Activated T-cell treated with anti-CD3 and anti-CD28 coated beads for 48 hours (primary cell): ENCODE measurements around the gene RAD51B.
"Not testable (repeated sequence)": the region's sequence is repeated elsewhere in the genome, so short reads cannot be mapped to it uniquely, and the experiment has no call there.

ENCODE experiments used
- DNase-seq: peaks from one replicate; pipeline ENCODE4 v3.0.0-alpha.2; 2020; ENCODE audit warnings: low read depth

The RAD51B gene

DNA sequence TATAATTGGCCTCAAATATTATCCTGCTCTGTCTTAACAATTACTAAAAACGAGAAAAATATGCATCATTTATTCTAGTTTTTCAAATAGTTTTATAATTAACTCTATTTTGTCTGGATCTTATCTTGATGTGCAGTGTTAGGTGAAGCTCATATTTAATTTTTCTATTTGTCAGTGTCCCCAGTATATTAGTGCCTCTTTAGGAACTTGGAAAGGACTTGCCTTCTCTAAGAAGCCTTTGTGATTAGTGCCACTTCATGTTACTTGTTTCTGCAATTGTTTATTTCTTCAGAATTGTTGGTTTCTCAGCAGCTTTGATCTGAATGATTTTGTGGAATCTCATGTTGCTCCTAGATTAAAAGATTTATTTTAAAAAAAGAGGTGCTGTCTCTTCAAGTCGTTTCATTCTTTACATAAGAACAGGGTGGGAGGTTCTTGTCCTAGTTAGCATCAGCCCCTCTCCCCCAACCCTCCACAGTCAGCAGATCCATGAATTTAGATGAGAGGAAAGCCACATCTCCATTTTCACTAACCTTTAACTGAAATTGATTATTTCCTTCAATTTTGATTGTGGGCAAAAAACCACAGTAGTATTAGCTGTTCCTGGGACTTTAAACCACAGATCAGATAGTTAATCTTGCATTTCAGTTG is 434.4 kb downstream of the RAD51B start:
- no peak for DNase-seq

DNA sequence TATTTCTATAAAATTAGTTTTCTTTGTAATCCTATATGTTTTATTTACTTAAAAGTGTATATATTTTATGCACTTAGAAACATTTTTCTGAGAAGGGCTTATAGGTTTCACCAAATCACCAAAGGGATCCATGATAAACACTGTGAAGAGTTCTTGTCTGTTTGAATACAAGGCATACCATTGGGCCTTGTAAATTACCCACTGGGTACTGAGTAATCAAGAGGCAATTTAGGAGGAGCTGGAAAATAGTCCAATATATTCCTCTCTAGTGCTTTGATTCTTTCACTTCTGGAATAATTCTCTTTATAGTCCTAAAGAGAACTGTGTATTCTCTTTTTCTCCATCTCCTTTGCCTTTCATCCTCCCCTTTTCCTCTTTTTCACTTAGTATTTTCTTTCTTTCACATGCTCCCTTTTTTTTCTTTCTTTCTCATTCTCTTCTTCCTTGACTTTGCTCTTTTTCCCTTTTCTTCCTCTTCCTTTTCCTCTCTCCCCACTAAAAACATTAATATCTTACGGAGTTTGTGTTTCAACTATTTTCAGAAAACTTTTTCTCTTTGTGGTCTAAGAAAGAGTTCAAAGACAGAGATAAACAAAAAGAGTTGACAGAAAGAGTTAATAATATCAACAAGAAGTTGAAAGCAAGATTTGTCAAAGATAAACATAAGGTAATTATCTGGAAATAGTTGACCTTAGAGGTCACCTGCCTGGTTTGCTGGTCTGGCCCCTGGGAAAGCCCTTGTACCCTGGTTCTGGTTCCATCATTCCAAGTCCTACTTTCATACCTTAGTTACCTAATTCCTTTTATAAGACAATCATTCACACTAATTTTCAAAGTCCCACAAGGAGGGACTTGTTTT is 435.3 kb downstream of the RAD51B start:
- no peak for DNase-seq

DNA sequence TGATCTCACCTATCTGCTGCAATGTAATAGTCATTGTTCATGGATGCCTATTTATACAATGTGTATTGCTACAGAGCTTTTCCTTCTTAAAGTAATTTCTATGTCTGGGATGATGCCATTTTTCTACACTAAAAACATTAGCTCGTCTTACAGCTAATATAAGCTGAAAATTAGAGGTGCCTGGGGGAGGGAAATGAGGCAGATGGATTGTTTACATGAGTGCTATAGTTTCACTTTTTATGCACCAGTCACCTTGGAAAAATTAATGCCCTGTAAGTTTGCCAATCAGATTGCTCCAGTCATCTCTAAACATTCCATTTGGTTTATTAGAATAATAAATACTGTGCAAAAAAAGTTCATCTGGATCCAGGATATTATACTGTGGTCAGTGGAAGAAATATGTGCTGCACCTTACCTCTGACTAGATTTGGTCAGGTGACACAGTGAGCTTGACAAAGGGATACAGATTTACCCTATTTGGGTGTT is 436.2 kb downstream of the RAD51B start:
- DNase-seq = no peak

DNA sequence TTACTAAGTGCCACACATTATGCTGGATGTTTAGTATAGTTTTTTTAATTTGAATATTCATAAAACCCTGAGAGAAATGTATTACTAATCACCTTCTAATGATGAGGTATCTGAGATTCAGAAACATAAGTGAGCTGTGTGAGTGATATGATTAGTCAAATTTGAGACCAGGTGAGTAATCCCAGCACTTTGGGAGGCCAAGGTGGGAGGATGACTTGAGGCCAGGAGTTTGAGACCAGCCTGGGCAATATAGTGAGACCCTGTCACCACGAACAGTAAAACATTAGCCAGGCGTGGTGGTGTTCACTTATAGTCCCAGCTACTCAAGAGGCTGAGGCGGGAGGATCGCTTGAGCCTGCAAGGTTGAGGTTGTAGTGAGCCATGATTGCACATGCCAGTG is 438.4 kb downstream of the RAD51B start:
- no peak for DNase-seq

DNA sequence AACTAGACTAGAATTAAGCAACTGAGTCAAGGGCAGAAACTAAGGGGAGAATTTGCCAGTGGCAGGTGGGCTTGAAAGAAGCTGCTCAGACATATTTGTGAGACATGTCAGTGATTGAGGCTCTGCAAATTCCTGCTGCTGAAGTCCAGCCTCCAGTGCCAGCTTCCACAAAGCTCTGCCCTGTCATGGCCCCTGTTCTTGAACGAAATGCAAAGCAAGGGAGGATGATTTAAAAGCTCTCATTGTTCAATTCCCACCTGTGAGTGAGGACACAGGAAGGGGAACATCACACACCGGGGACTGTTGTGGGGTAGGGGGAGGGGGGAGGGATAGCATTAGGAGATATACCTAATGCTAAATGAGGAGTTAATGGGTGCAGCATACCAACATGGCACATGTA is 439.4 kb downstream of the RAD51B start:
- DNase-seq = not testable (repeated sequence)

DNA sequence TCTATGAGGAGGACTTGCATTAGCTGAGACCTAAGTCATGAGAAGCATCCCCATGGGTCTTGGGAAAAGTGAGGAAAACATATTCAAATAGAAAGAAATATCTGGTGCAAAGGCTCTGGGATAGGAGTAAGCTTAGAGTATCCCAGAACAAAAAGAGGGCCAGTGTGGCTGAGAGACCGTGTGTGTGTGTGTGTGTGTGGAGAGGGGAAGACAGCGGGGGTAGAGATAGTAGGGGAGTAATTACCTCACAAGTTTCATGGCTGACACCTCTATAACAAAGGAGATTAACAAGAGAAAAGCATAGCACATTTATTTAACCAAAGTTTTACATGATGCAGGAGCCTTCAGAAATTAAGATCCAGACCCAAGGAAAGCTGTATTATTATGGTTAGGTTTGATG is 440.5 kb downstream of the RAD51B start:
- no peak for DNase-seq

DNA sequence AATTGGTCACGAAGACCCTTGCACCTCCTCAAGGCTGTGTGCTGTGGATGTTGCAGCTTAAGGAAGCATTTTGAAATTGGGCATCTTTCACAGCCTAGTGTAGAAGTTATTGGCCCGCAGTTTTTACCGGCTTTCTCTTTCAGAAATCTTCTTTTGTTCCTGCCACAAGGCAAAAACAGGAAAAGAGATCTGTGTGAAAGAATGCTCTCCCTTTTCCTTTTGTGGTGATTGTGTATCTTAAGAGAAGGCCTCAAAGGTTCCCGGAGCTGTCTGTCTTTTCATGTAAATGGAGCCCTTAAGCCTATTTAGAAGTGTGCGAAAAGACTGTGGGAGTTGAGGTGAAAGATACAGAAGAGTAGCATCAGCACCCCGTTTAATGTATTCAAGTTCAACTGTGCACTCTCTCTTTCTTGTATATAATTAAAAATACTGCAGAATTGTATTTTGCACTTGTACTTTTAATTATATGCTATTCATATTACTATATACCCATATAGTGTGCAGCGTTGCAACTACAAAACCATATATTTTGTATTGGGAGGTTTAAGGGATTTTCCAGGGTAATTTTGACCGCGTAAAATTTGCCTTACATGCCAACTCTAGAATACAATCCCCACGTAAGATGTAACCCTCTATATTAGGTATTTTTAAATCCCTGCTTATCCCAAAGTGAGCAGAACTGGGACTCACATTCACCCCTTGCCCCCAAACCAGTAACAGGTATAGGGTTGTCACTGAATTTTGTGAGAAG is 441.7 kb downstream of the RAD51B start:
- DNase-seq = no peak

DNA sequence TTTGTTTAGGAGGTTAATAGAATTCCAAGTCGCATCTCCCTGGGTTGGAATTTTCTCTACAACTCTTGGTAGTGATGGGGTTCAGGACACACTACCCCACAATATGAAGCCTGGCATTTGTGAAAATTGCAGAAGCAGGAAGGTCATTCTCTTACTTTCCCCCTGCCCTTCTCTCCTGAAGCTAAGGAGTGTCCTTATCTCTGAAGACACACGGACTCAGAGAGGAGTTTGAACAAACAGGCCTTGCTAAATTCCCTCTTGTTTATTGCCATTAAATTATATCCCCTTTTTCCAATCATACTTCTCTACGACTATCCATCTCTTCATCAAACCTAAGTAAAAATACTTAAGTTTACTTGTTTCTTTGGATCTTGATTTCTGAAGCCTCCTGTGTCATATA is 443.0 kb downstream of the RAD51B start:
- no peak for DNase-seq

DNA sequence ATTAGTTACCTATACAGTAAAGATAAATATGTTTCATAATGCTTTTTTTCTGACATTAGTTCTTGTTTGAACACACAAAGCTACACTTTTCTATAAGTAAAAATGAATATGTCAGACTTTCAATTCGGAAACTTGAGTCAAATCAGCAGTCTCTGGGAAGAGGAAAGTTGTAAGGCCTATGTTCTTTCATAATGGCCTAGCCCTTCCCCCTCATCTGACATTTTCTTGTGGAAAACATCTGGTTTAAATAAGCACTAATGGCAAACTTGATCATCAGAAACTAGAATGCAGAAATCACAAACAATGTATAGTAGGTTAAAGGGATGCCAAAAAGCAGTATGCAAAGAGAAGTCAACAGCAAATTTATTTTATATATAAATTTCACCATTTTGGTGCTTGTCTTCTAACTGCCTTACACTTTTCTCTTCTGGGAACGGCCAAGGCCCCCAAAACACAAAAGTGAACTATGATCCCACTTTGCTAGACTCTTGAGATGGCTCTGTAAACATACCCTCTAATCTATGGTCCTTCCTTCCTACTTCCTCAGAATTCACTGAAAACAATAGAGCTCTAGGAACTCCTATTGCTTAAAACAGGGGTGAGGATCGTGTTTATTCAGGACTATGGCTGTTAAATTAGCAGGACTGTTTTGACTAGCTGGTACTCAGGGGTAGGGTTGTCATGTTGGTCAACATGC is 444.1 kb downstream of the RAD51B start:
- DNase-seq = no peak

DNA sequence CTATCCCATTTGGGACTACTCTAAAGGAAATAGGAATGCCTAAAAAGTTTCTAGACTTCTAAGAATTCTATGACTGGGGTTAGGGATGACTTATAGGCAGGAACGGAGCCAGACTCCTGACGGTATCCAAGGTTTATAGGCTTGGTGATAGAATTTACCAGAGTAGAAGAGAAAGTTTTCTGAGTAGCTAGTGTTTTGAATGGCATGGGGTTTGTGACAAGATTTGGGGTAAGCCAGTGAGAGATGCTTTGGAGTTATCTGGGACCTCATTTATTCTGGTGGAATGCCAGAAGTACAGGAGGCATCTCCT is 444.6 kb downstream of the RAD51B start:
- no peak for DNase-seq

DNA sequence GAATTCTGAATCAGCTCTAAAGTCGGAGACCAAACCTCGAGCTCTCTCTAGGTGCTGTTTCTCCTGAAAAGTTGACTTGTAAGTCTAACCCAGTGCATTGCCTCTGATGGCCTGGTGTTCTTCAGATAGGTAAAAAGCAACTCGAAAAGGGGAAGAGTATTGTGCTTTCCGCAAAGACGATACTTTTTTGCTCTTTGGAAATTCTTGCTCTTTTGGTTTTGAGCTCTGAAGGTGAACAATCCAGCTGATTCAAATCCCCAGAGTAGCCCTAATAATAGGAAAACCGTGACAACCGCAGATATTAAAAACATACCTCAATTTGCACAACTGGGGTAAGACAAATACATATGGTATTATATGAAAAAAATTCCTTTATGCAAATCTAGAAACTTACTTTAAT is 447.4 kb downstream of the RAD51B start:
- DNase-seq = no peak

DNA sequence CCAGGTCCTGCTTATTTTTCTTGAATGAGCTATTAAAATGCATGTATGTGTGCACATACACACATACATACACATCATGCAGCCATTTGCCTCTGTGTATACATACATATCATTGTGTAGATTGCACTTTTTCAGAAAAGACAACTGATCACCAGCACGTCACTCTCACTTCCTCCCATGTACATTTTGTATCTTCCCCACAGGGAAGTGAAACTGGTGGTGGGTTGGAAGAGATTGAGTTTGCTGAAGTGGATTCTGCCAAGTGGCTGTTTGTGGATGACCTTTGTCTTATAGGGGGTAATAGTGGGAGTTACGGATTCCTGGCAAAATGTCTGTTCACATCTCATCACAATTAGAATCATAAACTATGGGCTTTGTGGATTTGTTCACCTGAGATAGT is 448.6 kb downstream of the RAD51B start:
- DNase-seq = no peak

DNA sequence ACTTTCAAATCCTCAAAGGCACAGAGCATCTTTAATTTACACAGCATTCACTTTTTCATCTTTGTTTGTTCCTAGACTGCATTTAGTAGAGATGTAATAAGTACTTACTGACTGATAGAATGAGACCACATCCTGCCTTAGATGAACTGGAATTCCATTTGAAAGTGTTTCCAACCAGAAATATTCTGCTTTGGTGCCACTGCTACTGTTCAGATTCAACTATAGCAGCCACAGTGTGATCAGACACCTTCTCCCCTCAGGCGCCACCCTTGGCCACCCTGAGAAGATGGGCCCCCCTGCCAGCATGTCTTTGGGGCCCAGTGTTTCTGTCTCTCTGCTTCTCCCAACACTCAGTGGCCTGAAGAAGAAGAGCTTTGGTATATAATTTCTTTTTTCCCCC is 449.1 kb downstream of the RAD51B start:
- no peak for DNase-seq

DNA sequence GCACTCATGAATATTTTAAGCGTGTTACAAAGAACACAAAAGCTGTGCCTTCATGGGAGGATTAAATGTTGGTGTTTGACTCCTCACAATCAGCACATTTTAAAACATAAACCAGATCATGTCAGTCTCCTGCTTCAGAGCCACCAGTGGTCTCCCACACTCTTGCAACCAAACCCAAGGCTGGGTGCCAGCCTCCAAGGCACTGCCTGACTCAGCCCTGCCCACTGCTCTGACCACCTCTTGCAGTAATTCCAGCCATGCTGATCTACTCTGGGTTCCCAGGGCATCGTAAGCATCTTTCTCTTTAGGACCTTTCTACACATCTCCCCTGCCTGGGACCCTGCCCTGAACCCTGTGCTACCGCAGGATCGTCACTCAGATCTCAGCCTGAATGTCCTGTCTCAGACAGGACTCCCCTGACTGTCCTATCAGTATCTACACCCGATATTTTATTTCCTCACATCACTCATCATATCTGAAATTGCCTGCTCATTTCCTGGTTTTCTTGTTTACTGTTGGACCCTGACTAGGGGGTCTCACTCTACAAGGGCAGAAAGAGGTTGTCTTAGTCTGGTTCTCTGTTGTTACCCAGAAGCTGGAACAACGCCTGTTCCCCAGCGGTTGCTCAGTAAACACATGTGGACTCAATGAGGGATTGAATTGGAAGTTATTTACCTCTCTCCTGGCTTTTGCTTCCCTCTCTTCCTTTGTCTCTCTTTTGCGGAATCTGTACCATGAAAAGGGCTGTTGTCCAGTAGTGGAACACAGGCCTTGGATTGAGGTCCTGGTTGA is 449.8 kb downstream of the RAD51B start:
- DNase-seq = no peak

DNA sequence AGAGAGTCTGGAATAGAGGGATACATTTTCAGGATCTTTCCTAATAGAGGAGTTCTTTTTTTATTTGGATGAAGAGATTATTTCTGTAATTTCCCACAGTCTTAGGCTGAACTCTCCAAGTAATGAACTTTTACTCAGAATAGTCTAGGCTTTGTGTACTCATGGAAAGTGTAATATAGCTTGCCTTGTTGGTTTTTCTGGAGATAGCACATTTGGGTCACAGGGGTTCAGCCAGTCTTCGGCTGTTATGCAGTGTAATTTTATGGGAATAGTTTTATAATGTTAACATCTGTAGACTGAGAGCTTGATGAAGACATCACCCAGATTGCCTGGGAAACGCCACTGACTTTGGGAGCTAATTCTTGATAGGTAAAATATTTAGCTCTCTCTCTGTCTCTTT is 450.8 kb downstream of the RAD51B start:
- no peak for DNase-seq

DNA sequence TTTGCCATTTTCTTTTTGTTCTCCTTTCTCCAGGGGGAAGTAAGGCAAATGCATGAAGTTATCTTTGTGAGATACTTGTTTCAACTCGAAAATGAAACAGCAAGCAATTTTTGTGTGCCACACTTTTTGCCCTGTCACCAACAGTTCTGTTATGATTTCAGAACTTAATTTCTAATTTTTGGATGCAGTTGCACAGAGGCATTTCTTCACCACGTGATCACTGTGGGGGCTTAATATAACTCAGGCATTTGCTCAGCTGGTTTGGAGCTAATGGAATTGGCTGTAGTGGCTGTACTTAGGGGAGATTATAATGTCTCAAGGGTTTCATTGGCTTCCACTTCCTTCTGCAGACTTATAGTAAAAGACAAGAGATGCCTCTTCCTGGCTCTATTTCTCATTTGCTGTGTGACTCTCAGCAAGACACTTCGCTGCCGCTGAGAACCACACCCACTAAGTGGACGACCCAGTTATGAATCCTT is 452.4 kb downstream of the RAD51B start:
- DNase-seq = no peak

DNA sequence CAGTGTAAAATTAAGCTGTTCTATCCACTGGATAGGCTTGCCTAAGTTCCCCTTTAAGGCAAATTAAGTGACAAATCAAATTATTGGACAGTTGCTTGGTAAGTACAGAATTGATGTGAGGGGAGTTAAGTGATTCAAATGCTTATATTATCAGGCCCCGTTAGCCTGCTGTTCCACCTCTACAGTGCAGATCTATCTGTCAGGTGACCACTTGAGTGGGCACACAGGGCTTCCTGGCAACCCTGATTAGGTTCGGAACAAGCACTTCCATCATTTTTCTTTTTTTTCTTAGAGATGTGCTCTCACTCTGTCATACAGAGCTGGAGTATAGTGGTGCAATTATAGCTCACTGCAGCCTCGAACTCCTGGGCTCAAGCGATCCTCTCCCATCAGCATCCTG is 453.8 kb downstream of the RAD51B start:
- DNase-seq = no peak

DNA sequence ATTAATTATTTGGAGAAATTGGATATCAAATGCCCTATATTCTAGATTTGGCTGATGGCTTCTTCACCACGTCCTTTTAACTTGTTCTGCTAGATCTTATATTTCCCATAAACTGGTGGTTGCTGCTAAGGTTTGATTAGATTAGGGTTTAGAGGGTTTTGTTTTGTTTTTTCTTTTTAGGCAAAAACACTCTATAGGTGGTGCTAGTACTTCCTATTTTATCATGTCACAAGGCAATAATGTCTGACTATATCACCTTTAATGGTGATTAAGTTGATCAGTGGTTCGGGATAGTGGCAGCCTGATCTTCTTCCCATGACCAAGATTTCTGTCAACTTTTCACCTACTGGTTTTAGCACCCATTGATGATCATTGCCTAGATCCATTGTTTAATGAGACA is 455.1 kb downstream of the RAD51B start:
- no peak for DNase-seq

DNA sequence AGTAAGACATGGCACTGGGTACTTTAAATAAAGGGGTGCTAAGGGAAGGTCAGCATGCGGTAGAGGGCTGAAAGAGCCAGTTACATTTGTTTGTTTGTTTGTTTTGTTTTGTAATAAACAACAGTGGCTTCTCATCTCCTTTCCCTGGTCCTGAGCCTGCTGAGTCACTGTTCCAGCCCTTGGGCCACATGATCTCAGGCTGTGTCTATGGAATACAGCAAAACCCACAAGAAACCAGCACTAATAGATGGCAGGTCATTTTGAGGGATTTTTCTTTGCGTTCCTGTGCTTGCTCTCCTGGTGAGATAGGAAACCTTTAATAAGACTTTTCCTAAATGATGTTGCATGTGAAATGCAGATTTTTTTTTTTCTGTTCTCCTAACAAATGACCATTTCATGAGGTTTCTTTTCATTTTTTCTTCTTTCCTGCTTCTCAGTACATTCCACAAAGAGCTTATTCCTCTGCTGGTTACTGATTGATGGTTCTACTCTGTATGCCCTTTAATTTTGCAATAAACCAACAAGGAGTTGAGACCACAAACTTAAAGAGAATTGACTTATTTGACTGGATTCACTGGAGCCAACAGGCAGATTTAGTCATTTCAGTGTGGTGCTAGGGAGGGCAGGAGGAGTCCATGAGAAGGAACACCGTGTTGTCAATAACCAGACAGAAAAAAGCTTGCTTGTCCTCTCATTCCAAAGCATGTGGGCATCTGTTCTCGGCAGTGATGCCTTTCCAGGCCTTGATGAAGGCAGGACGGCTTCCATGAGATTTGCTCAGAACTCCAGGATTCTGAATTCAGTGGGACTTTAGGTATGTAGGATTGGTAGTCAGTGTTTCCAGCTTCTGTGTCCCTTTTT is 459.2 kb downstream of the RAD51B start:
- DNase-seq = no peak

DNA sequence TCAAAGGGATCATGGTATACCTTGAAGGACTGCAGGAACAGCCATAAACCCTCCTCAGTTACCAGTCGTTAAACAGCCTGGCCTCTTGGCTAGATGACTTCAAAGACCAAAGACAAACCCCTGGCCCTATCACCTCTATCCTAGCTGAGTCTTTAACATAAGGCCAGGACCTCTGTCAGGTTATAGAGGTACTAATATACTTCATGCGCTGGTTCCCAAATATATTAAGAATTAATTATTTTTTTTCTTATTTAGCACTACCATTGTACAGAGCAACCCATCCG is 459.8 kb downstream of the RAD51B start:
- no peak for DNase-seq

DNA sequence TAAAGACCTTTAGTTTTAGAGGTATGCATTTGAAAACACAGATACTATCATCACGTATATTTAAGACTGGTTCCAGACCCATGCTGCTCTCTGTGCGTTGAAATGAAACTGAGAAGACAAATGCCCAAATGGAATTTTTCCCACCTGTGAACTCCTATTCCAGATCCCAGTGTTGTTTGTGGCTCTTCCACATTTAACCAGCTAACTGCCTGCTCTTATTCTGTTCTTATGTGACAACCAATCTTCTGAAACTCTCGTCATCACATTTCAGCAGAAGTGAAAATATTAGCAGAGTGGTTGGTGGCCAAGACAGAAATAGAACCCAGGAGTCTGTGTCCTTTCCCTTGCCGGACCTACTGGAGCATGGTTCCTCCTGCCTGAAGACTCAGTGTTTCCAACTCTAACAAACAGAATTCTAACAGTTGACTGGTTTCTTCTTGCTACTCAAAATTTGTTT is 460.2 kb downstream of the RAD51B start:
- DNase-seq = no peak
